Measurements from ENCODE around the gene SHISA7.

SHISA7 gene

GRCh38 chr19:55482156-55482961, 39.3 kb upstream of the SHISA7 start:
- FAIRE-seq (no peak), DNase-seq (ENCODE audit: insufficient read length, low spot score) (no peak)

GRCh38 chr19:55481794-55482155, 38.7 kb upstream of the SHISA7 start:
- no peak for DNase-seq (ENCODE audit: insufficient read length, low spot score)
- no peak for FAIRE-seq

- DNase-seq (ENCODE audit: insufficient read length, low spot score): no peak
- no peak for FAIRE-seq
Observed at GRCh38 chr19:55481148-55481793, 38.2 kb upstream of the SHISA7 start.

- no peak for FAIRE-seq
Observed at GRCh38 chr19:55479451-55480230, 36.5 kb upstream of the SHISA7 start.

GRCh38 chr19:55479045-55479444, 35.9 kb upstream of the SHISA7 start:
- FAIRE-seq: no peak
- DNase-seq (ENCODE audit: insufficient read length, low spot score): no peak

More at GRCh38 chr19:55479451-55480230, 36.5 kb upstream of the SHISA7 start:
- DNase-seq (ENCODE audit: insufficient read length, low spot score): no peak

- FAIRE-seq (no peak), DNase-seq (ENCODE audit: insufficient read length, low spot score) (no peak)
Observed at GRCh38 chr19:55478364-55478763, 35.3 kb upstream of the SHISA7 start.

- FAIRE-seq: no peak
- no peak for DNase-seq (ENCODE audit: insufficient read length, low spot score)
Observed at GRCh38 chr19:55477905-55478304, 34.8 kb upstream of the SHISA7 start.

- FAIRE-seq (peak; percentile 86), DNase-seq (ENCODE audit: insufficient read length, low spot score) (peak; percentile 98)
Observed at GRCh38 chr19:55476100-55476775, 33.1 kb upstream of the SHISA7 start, which contains the start of gene ZNF628. TSS of gene ZNF628 (plus strand) at chr19:55476617. CDS start at chr19:55479911, 3,294 bp downstream.

GRCh38 chr19:55474269-55475265, 31.5 kb upstream of the SHISA7 start:
- FAIRE-seq (no peak), DNase-seq (ENCODE audit: insufficient read length, low spot score) (no peak)

- FAIRE-seq: no peak
Observed at GRCh38 chr19:55473225-55474012, 30.3 kb upstream of the SHISA7 start.

GRCh38 chr19:55472463-55472862, 29.4 kb upstream of the SHISA7 start:
- DNase-seq (ENCODE audit: insufficient read length, low spot score): no peak
- FAIRE-seq: no peak

More at GRCh38 chr19:55473225-55474012, 30.3 kb upstream of the SHISA7 start:
- no peak for DNase-seq (ENCODE audit: insufficient read length, low spot score)

GRCh38 chr19:55471266-55471665, 28.2 kb upstream of the SHISA7 start:
- FAIRE-seq (no peak), DNase-seq (ENCODE audit: insufficient read length, low spot score) (no peak)

- FAIRE-seq: no peak
- DNase-seq (ENCODE audit: insufficient read length, low spot score): no peak
Observed at GRCh38 chr19:55468054-55468393, 24.9 kb upstream of the SHISA7 start.

- peak; percentile 49 for FAIRE-seq
- peak; percentile 68 for DNase-seq (ENCODE audit: insufficient read length, low spot score)
Observed at GRCh38 chr19:55467236-55468053, 24.3 kb upstream of the SHISA7 start.

GRCh38 chr19:55466241-55466614, 23.1 kb upstream of the SHISA7 start:
- DNase-seq (ENCODE audit: insufficient read length, low spot score) (no peak), FAIRE-seq (no peak)

GRCh38 chr19:55465460-55466240, 22.6 kb upstream of the SHISA7 start:
- FAIRE-seq (no peak), DNase-seq (ENCODE audit: insufficient read length, low spot score) (no peak)

GRCh38 chr19:55464662-55465054, 21.6 kb upstream of the SHISA7 start, which contains the start of gene C19orf85:
TSS of gene C19orf85 (minus strand) at chr19:55464751. CDS start at chr19:55464554, 197 bp downstream.
- DNase-seq (ENCODE audit: insufficient read length, low spot score) (no peak), FAIRE-seq (no peak)
